Retinal pigment epithelial cell (primary cell): ENCODE data around the gene C2CD5.
"Not testable (repeated sequence)": the region's sequence is repeated elsewhere in the genome, so short reads cannot be mapped to it uniquely, and the experiment has no call there.

ENCODE experiments used
- DNase-seq: peaks from one replicate; pipeline ENCODE4 v3.0.0-alpha.2; 2010; ENCODE audit warnings: low read depth
- H3K4me3 ChIP-seq: 2 replicates; pipeline ENCODE4 v1.5.1; 2011; ENCODE audit warnings: mild to moderate bottlenecking, low read length, control low read depth, moderate library complexity
- CTCF ChIP-seq: conservative IDR thresholded peaks from 2 replicates; pipeline ENCODE4 v1.5.1; 2011; ENCODE audit warnings: low read depth, low read length, control low read depth, inconsistent platforms

C2CD5 gene

GRCh38 chr12:22576065-22576464 lies 31.7 kb upstream of the C2CD5 start:
- no peak for TF ChIP-seq CTCF
- H3K4me3 ChIP-seq, result no peak overlapping the region
- DNase-seq, result no peak

- H3K4me3 ChIP-seq, result no peak overlapping the region
- no peak for DNase-seq
- no peak for TF ChIP-seq CTCF
Measured at GRCh38 chr12:22574921-22575320, 30.6 kb upstream of the C2CD5 start.

- H3K4me3 ChIP-seq, result no peak overlapping the region
- no peak for DNase-seq
- no peak for TF ChIP-seq CTCF
Measured at GRCh38 chr12:22573181-22573580, 28.8 kb upstream of the C2CD5 start.

GRCh38 chr12:22569253-22569652 lies 24.9 kb upstream of the C2CD5 start:
- TF ChIP-seq CTCF, result no peak
- no peak overlapping the region for H3K4me3 ChIP-seq
- no peak for DNase-seq

GRCh38 chr12:22562036-22563028 lies 18.0 kb upstream of the C2CD5 start:
- no peak overlapping the region for H3K4me3 ChIP-seq
- no peak for TF ChIP-seq CTCF
- no peak for DNase-seq

GRCh38 chr12:22554750-22555149 lies 10.4 kb upstream of the C2CD5 start:
- not testable (repeated sequence) for H3K4me3 ChIP-seq

GRCh38 chr12:22551624-22552023 lies 7.3 kb upstream of the C2CD5 start:
- no peak overlapping the region for H3K4me3 ChIP-seq
- no peak for TF ChIP-seq CTCF
- no peak for DNase-seq

More at GRCh38 chr12:22554750-22555149, 10.4 kb upstream of the C2CD5 start:
- DNase-seq, result not testable (repeated sequence)
